ENCODE data around the gene SMAD2.
"Not testable (repeated sequence)": the region's sequence is repeated elsewhere in the genome, so short reads cannot be mapped to it uniquely, and the experiment has no call there.

The SMAD2 gene

GRCh38 chr18:47790036-47790435, 140.4 kb downstream of the SMAD2 start:
- DNase-seq = no peak

DNA sequence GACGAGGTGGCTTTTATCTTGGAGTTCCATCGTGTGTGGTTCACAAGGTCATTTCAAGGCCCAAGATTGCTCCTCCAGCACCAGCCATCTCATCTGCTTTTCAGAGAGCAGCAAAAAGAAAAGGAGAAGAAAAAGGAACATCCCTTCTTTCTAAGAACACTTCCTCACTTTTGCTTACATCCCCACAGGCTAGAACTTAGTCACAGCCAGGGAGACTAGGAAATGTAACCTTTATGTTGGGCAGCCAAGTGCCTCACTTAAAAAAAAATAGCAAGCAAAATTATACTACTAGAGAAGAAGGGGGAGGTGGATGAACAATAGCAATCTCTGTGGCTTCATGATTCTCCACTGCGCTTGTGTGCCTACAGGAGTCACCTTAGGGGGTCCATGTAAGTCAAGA, 141.8 kb downstream of the SMAD2 start:
- no peak for DNase-seq

DNA sequence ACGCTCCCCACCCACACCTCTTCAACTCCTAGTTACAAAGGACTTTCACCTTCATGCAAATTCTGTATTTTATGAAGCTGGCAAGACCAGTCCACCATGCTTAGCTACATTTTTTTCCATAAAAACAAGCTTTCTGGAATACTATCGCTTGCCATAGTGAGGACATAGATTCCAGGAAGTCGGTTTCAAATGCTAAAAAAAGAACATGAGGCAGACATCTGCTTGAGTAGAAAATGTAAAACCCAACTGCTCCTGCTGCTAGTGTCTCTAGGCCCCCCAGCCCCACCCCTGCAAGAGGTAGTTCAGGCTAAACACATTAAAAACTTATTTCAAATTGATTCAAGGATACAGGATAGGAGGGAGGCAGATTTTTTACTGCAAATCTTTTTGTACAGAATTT, 148.9 kb downstream of the SMAD2 start:
- DNase-seq = no peak

DNA sequence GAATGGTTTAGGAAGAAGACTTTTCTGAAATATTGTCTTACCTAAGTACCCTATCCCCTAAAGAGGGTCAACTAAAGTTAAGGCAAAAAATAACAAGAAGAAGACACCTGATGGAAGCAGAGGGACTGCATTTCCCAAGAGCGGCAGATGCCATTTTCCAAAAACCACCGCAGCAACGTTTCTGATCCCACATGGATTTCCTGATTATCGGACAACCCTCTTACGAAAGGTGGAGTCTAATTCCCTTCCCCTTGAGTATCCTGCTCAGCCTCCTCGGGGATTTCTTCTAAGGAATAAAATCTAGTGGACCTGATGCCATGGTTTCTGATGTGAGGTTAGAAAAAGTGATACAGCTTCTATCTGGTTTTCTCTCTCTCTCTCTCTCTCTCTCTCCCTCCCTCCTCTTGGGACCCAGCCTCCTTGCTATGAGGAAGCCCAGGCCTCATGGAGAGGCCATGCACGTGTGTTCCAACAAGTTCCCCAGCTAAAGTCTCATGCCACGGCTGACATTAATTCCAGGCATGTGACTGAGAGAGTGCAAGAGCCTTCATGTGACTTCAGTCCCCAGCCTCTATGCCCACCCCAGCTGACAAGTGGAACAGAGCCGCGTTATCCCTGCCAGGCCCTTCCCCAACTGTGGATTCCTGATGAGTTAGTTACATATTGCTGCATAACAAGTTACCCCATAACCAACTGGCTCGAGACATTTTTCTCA, 150.3 kb downstream of the SMAD2 start:
- DNase-seq = no peak

DNA sequence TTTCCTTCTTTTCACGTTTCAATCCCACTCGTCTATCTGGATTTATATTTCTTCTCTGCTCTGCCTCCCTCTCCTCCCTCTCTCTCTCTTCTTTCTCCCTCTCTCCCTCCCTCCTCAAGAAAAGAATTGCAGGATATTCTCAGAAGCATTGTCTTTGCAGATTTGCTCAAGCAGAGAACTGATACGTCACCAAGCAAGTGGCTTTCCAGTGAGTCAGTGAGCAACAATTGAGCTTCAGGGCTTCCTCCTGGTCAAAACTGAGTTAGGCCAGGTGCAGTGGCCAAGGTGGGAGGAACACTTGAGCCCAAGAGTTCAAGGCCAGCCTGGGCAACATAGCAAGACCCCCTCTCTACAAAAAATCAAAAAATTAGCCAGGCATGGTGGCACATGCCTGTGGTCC, 151.1 kb downstream of the SMAD2 start:
- no peak for DNase-seq

DNA sequence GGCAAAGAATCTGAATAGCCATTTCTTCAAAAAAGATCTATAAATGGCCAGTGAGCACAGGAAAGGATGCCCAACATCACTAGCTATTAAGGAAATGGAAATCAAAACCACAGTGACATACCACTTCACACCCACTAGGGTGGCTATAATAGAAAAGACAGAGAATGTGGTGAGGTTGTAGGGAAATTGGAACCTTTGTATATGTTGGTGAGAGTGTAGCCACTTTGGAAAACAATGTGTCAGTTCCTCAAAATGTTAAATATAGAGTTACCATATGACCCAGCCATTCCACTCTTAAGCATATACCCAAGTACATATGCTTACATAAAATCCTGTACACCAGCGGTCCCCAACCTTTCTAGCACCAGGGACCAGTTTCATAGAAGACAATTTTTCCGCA, 152.8 kb downstream of the SMAD2 start:
- DNase-seq = no peak

DNA sequence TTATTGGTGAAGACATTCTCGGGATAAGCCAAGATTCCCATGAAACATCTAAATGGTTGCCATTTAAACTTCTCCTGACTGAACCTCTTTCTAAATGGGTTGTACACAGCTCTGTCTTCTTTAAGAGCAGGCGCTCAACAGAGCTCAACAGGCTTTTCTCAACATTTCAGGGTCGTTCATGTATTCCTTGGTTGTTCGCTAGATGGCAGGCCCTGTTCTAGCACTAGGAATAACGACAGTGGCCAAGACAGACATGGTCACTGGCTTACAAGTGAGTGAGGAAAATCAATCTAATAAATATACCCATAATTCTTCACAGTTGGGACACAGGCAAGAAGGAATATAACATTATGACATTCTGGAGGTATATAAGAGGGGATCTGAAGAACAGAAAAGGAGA, 154.5 kb downstream of the SMAD2 start:
- no peak for DNase-seq

GRCh38 chr18:47773931-47774330, 156.5 kb downstream of the SMAD2 start:
- DNase-seq = no peak

DNA sequence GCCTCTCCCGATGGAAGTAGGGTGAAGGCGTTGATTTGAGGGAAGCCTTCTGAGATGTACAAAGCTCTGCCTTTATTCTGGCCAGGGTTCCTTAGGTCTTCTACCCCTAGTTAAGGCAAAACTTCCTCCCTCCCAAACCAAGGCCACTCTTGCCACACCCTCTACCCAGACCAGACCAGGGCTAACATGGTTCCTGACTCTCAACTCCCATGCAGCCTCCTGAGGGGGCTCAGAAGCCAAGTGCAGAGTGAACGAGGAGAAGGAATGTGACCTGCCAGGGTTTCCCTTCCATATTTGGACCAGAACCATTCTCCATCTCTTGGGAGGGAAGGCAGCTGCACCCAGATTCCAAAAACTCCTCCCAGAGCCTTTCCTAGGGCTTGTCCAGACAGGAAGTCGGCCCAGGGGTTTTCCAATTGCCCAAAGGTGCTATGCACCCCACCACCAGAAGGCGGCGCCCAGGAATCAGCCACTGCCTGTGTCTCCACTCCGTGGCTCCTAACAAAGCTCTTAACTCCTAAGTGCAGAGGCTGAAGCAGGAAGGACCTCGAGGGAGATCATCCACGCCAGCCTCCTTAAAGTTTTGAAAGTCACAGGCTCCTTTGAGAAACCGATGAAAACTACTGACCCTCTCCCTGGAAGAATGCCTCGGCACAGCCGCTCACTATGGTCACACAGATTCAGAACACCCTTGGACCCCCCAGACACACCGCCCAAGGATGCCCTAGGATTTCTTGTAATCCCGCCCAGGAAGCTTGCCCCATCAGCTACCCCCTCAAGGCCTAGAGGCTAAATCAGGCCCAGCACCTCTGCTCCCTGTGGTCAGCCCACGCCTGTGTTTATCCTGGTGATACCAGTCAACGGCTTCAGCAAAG, 157.8 kb downstream of the SMAD2 start:
- DNase-seq = peak; percentile 71

DNA sequence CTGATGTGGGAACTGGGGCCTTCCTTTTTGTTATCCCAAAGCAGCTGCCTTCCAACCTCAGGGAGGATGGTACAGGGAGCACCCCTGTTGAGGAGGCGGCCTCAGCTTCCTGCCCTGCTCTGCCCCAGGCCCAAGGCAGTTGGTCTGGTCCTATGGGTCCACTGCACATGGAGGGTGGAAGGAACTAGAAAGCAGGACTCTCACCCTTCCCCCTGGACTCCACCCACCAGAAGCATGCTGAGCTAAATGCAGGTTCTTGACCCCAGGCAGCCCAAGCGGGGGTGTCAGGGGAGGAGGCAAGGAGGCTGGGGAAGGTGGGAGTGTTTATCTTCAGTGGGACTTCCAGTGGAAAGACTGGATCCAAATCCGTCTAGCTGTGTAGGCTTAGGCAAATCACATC, 158.5 kb downstream of the SMAD2 start:
- no peak for DNase-seq

DNA sequence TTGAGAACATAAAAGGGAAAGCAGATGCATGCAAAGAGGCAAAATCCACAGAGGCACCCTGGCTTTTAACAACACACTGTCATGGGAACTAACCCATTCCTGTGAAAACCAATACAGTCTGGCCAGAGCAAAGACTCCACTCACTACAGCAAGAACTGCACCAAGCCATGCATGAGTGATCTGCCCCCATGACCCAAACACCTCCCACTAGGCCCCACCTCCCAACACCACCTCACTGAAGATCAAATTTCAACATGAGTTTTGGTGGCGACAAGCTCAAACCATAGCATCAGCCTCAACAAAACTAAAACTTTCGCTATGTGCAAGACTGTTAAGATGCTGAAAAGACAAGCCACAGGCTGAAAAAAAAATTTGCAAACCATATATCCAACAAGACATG, 162.8 kb downstream of the SMAD2 start:
- no peak for DNase-seq

DNA sequence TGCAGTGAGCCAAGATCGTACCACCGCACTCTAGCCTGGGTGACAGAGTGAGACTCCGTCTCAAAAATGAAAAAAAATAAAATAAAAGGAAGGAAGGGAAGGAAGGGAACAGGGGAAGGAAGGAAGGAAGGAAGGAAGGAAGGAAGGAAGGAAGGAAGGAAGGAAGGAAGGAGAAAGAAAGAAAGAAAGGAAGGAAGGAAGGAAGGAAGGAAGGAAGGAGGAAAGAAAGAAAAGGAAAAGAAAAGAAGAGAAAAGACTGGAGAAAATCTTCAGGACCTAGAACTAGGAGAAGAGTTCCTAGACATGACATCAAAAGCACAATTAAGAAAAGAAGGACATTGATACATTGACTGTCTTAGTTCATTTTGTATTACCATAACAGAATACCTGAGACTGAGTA, 163.3 kb downstream of the SMAD2 start:
- DNase-seq = not testable (repeated sequence)
